Ecto neural progenitor cell (in vitro differentiated cells): ENCODE results near the gene AIF1.

Experiments used
- DNase-seq: peaks from one replicate; pipeline ENCODE4 v3.0.0-alpha.2; 2018; ENCODE audit warnings: low spot score

AIF1 gene

GRCh38 chr6:31620586-31621319 lies 5.7 kb downstream of the AIF1 start, which contains the start of gene PRRC2A:
Gene PRRC2A, plus strand, starts transcription at chr6:31620715. Its CDS starts 2,075 bp downstream, at chr6:31622790.
- peak; percentile 97 for DNase-seq

- DNase-seq = no peak
These were observed 6.4 kb downstream of the AIF1 start for GRCh38 chr6:31621320-31621939.

GRCh38 chr6:31621991-31622390 lies 7.0 kb downstream of the AIF1 start:
- DNase-seq = no peak

GRCh38 chr6:31622684-31623091 lies 7.7 kb downstream of the AIF1 start:
- no peak for DNase-seq

- DNase-seq = no peak
These were observed 9.0 kb downstream of the AIF1 start for GRCh38 chr6:31624070-31624469.

- no peak for DNase-seq
These were observed 11.9 kb downstream of the AIF1 start for GRCh38 chr6:31626952-31627351.

GRCh38 chr6:31627690-31628287 lies 12.8 kb downstream of the AIF1 start:
- DNase-seq = no peak

GRCh38 chr6:31629014-31629413 lies 14.0 kb downstream of the AIF1 start:
- DNase-seq = no peak

GRCh38 chr6:31630177-31630934 lies 15.3 kb downstream of the AIF1 start:
- no peak for DNase-seq

- DNase-seq = no peak
These were observed 16.2 kb downstream of the AIF1 start for GRCh38 chr6:31631209-31631608.

- DNase-seq = no peak
These were observed 16.7 kb downstream of the AIF1 start for GRCh38 chr6:31631681-31632278.

- no peak for DNase-seq
These were observed 17.4 kb downstream of the AIF1 start for GRCh38 chr6:31632279-31632946.

- no peak for DNase-seq
These were observed 18.4 kb downstream of the AIF1 start for GRCh38 chr6:31633447-31633846.

- DNase-seq = no peak
These were observed 19.1 kb downstream of the AIF1 start for GRCh38 chr6:31634131-31634530.

GRCh38 chr6:31634969-31635575 lies 20.0 kb downstream of the AIF1 start:
- DNase-seq = no peak

GRCh38 chr6:31636698-31637596 lies 21.9 kb downstream of the AIF1 start:
- DNase-seq = no peak

GRCh38 chr6:31639043-31639442 lies 24.0 kb downstream of the AIF1 start:
- no peak for DNase-seq

GRCh38 chr6:31639449-31639861 lies 24.4 kb downstream of the AIF1 start:
- no peak for DNase-seq

- no peak for DNase-seq
These were observed 25.6 kb downstream of the AIF1 start for GRCh38 chr6:31640612-31641011.

- DNase-seq = no peak
These were observed 26.3 kb downstream of the AIF1 start for GRCh38 chr6:31641370-31641769.
